Hepatocyte (in vitro differentiated cells): ENCODE results near the gene CUBN.

ENCODE experiments used
- EZH2 ChIP-seq: fragments of 200-600 bp; sonication (generic); IDR thresholded peaks from 2 replicates; pipeline ENCODE4 v1.6.1; 2016; ENCODE audit warnings: antibody characterized with exemption, mild to moderate bottlenecking, borderline replicate concordance
- TF ChIP-seq, protein P1 (sequence below): fragments of 200-600 bp; sonication (generic); IDR thresholded peaks from 2 replicates; pipeline ENCODE4 v1.5.1; 2016; ENCODE audit warnings: antibody characterized with exemption, mild to moderate bottlenecking; ENCODE audit not compliant: poor library complexity

DNA sequence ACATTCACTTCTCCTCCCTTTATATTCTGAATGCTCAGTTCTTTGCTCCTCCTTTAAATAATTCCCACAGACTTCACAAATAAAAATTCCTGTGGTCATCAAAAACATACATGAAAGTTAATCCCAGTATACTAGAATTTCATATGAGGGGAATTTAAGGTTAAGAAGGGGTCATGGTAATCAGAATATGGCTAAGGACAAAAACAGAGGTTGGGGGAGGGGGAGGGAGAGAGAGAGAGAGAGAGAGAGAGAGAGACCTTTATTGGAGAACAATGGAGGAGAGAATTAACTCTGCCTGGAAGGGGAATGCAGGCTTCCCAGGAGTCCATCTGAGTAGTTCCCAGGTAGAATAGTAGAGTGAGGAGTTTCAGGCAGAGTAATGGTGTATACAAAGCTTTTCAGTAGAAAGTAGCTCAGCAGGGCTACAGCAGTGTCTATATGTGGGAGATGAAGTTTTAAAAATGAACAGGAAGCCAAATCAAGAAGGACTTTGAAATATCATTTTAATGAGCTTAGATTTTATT, 5.2 kb upstream of the CUBN start:
- TF ChIP-seq, protein P1, sequence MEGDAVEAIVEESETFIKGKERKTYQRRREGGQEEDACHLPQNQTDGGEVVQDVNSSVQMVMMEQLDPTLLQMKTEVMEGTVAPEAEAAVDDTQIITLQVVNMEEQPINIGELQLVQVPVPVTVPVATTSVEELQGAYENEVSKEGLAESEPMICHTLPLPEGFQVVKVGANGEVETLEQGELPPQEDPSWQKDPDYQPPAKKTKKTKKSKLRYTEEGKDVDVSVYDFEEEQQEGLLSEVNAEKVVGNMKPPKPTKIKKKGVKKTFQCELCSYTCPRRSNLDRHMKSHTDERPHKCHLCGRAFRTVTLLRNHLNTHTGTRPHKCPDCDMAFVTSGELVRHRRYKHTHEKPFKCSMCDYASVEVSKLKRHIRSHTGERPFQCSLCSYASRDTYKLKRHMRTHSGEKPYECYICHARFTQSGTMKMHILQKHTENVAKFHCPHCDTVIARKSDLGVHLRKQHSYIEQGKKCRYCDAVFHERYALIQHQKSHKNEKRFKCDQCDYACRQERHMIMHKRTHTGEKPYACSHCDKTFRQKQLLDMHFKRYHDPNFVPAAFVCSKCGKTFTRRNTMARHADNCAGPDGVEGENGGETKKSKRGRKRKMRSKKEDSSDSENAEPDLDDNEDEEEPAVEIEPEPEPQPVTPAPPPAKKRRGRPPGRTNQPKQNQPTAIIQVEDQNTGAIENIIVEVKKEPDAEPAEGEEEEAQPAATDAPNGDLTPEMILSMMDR, result no peak
- TF ChIP-seq EZH2, result no peak
